HCT116 (cell line): ENCODE measurements around the gene LAMP5.

Experiments
- EZH2 ChIP-seq: fragments of 200-600 bp; sonication (generic); IDR thresholded peaks from 2 replicates; pipeline ENCODE4 v1.6.1; 2017; ENCODE audit warnings: antibody characterized with exemption, mixed run types
- POLR2AphosphoS5 ChIP-seq: IDR thresholded peaks from 2 replicates; pipeline ENCODE4 v1.6.1; 2011; ENCODE audit warnings: mild to moderate bottlenecking, low read depth, low read length, moderate library complexity

GRCh38 chr20:9482180-9482579 is 32.2 kb upstream of the LAMP5 start:
- TF ChIP-seq EZH2: no peak
- no peak for TF ChIP-seq POLR2AphosphoS5
